Cardiac septum (tissue), 1 donor: ENCODE data around the gene SEMA5A. TPM values are rescaled to one million over a fixed set of nuclear protein-coding genes. Genes with fewer than 3 reads are reported as not detected.

Experiments used
- DNase-seq: peaks from one replicate; pipeline ENCODE4 v3.0.0-alpha.2; 2020; ENCODE audit warnings: low spot score
- intact Hi-C: fragments of 100-400 bp; cut with DNase I; formaldehyde crosslinking; loops from one replicate; pipeline ENCODE4 v1.14.0; 2022
- microRNA-seq: library from miRNA; unstranded; fragments of <30 nt; microRNA quantifications from one replicate; pipeline ENCODE4 v1.2.0, GENCODE V29; 2020
- total RNA-seq: library from RNA; stranded (reverse); fragmentation: NEBNext Ultra II Directional; extraction: Animal tissue kit (Norgen Biotek cat#: 25700); gene quantifications from one replicate; pipeline ENCODE4 v1.2.1, GENCODE V29; 2021
- donor health status: DM: no; HTN: no; CAD: no.

The SEMA5A gene
- total RNA-seq, 1 donor from 2014 or later = 75.8 TPM

GRCh38 chr5:9037048-9037447, 508.8 kb downstream of the SEMA5A start:
- intact Hi-C loops = no loop called here
- DNase-seq = no peak

- DNase-seq = no peak
- intact Hi-C loops = no loop called here
These were observed 510.5 kb downstream of the SEMA5A start for GRCh38 chr5:9035346-9035745.

GRCh38 chr5:9034649-9035048, 511.2 kb downstream of the SEMA5A start:
- intact Hi-C loops = no loop called here
- DNase-seq = no peak

- intact Hi-C loops = no loop called here
- DNase-seq = no peak
These were observed 512.4 kb downstream of the SEMA5A start for GRCh38 chr5:9033524-9033923.

GRCh38 chr5:9025942-9026341, 519.9 kb downstream of the SEMA5A start:
- DNase-seq = no peak
- intact Hi-C loops = no loop called here

- DNase-seq = no peak
- intact Hi-C loops = no loop called here
These were observed 524.9 kb downstream of the SEMA5A start for GRCh38 chr5:9020996-9021395.

GRCh38 chr5:9015937-9016270, 530.0 kb downstream of the SEMA5A start:
- no peak for DNase-seq
- intact Hi-C loops = no loop called here

GRCh38 chr5:9015260-9015936, 530.5 kb downstream of the SEMA5A start:
- no peak for DNase-seq
- intact Hi-C loops = no loop called here

GRCh38 chr5:9013147-9013546, 532.7 kb downstream of the SEMA5A start:
- DNase-seq = no peak
- intact Hi-C loops = no loop called here

- intact Hi-C loops = no loop called here
These were observed 535.8 kb downstream of the SEMA5A start for GRCh38 chr5:9009931-9010651.

GRCh38 chr5:8997542-8998070, 548.3 kb downstream of the SEMA5A start:
- intact Hi-C loops = no loop called here
- DNase-seq = no peak

More at GRCh38 chr5:9009931-9010651, 535.8 kb downstream of the SEMA5A start:
- DNase-seq = no peak

GRCh38 chr5:8993031-8993430, 552.8 kb downstream of the SEMA5A start:
- DNase-seq = no peak
- intact Hi-C loops = no loop called here

Small RNAs within 50 kb of the gene (microRNA-seq; reads per million reads assigned to microRNA genes)
- gene MIR4636 = 6.2 reads per million, percentile 13 among the genes with 10 or more reads in this experiment

Other genes with a start within 250 kb of the SEMA5A start
- not detected for gene TAS2R1, start 84.3 kb upstream of the SEMA5A start, total RNA-seq